MM.1S (cell line): ENCODE measurements around the gene CORO1C.

Experiments used
- DNase-seq: peaks from one replicate; pipeline ENCODE4 v3.0.0-alpha.2; 2015
- H2AFZ ChIP-seq: fragments of 300-600 bp; sonication (generic); 2 replicates; pipeline ENCODE4 v1.6.0; 2016; ENCODE audit warnings: antibody characterized with exemption, low read length
- H3F3A ChIP-seq: fragments of 300-600 bp; sonication (generic); 2 replicates; pipeline ENCODE4 v1.6.1; 2016; ENCODE audit warnings: mild to moderate bottlenecking, antibody characterized with exemption, low read length, moderate library complexity, mixed read lengths; ENCODE audit not compliant: insufficient read depth
- H3K27ac ChIP-seq: fragments of 300-600 bp; sonication (generic); 2 replicates; pipeline ENCODE4 v1.5.1; 2016; ENCODE audit warnings: mild to moderate bottlenecking, low read length
- H3K27me3 ChIP-seq: fragments of 300-600 bp; sonication (generic); replicated peaks from 2 replicates; pipeline ENCODE4 v1.6.0; 2016; ENCODE audit warnings: low read length; ENCODE audit not compliant: insufficient read depth
- H3K36me3 ChIP-seq: fragments of 300-600 bp; sonication (generic); replicated peaks from 2 replicates; pipeline ENCODE4 v1.6.1; 2016; ENCODE audit warnings: mild to moderate bottlenecking, low read length, mixed read lengths; ENCODE audit not compliant: insufficient read depth
- H3K4me1 ChIP-seq: fragments of 300-600 bp; sonication (generic); 2 replicates; pipeline ENCODE4 v1.6.1; 2016; ENCODE audit warnings: low read length, mixed read lengths
- H3K4me2 ChIP-seq: fragments of 300-600 bp; sonication (generic); 2 replicates; pipeline ENCODE4 v1.6.0; 2016; ENCODE audit warnings: low read depth, low read length
- H3K4me3 ChIP-seq: fragments of 300-600 bp; sonication (generic); 2 replicates; pipeline ENCODE4 v1.5.1; 2016; ENCODE audit warnings: low read length, mixed read lengths
- H3K79me2 ChIP-seq: fragments of 300-600 bp; sonication (generic); 2 replicates; pipeline ENCODE4 v1.6.1; 2016; ENCODE audit warnings: mixed run types, low read length, mixed read lengths
- H3K9ac ChIP-seq: fragments of 300-600 bp; sonication (generic); 2 replicates; pipeline ENCODE4 v1.6.1; 2016; ENCODE audit warnings: low read length, mixed read lengths
- H3K9me2 ChIP-seq: fragments of 300-600 bp; sonication (generic); replicated peaks from 2 replicates; pipeline ENCODE4 v1.6.1; 2016; ENCODE audit warnings: mild to moderate bottlenecking, low read length, mixed read lengths; ENCODE audit not compliant: insufficient read depth
- H3K9me3 ChIP-seq: fragments of 300-600 bp; sonication (generic); replicated peaks from 2 replicates; pipeline ENCODE4 v1.6.1; 2016; ENCODE audit warnings: mild to moderate bottlenecking, low read length, mixed read lengths; ENCODE audit not compliant: insufficient read depth
- H4K20me1 ChIP-seq: fragments of 300-600 bp; sonication (generic); 2 replicates; pipeline ENCODE4 v1.6.1; 2016; ENCODE audit warnings: mild to moderate bottlenecking, low read length, moderate library complexity, mixed read lengths; ENCODE audit not compliant: insufficient read depth
- EZH2 ChIP-seq: fragments of 300-600 bp; sonication (generic); optimal IDR thresholded peaks from 2 replicates; pipeline ENCODE3; 2017; ENCODE audit warnings: low read depth, mild to moderate bottlenecking, antibody characterized with exemption, low read length, mixed read lengths
- EZH2phosphoT487 ChIP-seq: fragments of 300-600 bp; sonication (generic); IDR thresholded peaks from 2 replicates; pipeline ENCODE4 v1.6.1; 2018; ENCODE audit warnings: antibody characterized with exemption, low read length
- TF ChIP-seq, protein P1 (sequence below): fragments of 300-600 bp; sonication (generic); IDR thresholded peaks from 2 replicates; pipeline ENCODE4 v1.5.1; 2016; ENCODE audit warnings: antibody characterized with exemption, low read length, mixed read lengths

The CORO1C gene

DNA sequence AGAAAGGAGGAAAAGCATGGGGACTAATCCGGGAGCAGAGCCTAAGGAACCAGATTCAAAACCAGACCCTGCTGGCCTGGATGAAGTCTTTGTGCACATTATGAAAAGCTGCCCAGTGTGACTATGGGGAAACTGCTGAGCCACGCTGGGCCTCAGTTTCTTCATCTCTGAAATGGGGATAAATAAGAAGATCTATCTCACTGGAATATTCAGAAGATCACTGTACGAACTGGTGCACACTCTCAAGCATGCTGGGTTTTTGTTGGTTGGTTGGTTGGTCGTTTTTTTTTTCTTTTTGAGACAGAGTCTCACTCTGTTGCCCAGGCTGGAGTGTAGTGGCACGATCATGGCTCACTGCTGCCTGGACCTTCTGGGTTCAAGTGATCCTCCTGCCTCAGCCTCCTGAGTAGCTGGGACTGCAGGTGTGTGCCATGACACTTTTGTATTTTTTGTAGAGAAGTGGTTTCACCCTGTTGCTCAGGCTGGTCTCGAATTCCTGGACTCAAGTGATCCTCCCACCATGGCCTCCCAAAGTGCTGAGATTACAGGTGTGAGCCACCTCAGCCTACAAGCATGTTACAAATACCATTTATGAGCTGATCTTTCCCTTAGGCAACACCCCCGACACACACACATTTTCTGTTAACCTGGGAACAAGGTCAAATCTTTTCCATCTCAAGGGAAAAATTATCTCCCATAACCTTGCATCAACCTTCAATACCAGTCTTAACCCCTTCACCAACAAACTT, 33.4 kb upstream of the CORO1C start:
- no peaks in the 10 kb centered on the region for H3K9me2 ChIP-seq
- no peaks in the 10 kb centered on the region for H4K20me1 ChIP-seq
- no peak for TF ChIP-seq EZH2
- no peak for TF ChIP-seq EZH2phosphoT487
- TF ChIP-seq, protein P1, sequence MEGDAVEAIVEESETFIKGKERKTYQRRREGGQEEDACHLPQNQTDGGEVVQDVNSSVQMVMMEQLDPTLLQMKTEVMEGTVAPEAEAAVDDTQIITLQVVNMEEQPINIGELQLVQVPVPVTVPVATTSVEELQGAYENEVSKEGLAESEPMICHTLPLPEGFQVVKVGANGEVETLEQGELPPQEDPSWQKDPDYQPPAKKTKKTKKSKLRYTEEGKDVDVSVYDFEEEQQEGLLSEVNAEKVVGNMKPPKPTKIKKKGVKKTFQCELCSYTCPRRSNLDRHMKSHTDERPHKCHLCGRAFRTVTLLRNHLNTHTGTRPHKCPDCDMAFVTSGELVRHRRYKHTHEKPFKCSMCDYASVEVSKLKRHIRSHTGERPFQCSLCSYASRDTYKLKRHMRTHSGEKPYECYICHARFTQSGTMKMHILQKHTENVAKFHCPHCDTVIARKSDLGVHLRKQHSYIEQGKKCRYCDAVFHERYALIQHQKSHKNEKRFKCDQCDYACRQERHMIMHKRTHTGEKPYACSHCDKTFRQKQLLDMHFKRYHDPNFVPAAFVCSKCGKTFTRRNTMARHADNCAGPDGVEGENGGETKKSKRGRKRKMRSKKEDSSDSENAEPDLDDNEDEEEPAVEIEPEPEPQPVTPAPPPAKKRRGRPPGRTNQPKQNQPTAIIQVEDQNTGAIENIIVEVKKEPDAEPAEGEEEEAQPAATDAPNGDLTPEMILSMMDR = no peak
- 0 out of 2 replicates have a peak, but pooled peaks cover 4% of the 10 kb centered on the region for H3F3A ChIP-seq
- H3K4me3 ChIP-seq = no peak overlapping the region
- H3K4me2 ChIP-seq = no peak overlapping the region
- H3K4me1 ChIP-seq = peaks cover 6% of the 10 kb centered on the region; the same call in 1 of the 2 replicates
- H3K27ac ChIP-seq = no peak overlapping the region
- H3K36me3 ChIP-seq = no peaks in the 10 kb centered on the region
- H3K27me3 ChIP-seq = no peaks in the 10 kb centered on the region
- H2AFZ ChIP-seq = no peak overlapping the region
- H3K79me2 ChIP-seq = no peaks in the 10 kb centered on the region
- no peak for DNase-seq
- no peaks in the 10 kb centered on the region for H3K9me3 ChIP-seq
- H3K9ac ChIP-seq = no peak overlapping the region

DNA sequence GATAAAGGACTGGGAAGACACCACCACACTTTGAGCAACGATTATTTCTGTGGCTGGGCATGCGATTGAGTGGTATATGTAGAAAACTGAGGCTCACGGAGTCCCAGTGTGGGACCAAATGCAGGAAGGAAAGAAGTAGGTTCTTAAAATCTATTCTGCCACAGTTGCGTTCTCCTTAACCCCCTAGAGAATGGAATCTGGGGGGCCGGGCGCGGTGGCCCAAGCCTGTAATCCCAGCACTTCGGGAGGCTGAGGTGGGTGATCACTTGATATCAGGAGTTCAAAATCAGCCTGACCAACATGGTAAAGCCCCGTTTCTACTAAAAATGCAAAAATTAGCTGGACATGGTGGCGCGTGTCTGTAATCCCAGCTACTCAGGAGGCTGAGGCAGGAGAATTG, 29.9 kb upstream of the CORO1C start:
- H3F3A ChIP-seq = no peaks in the 10 kb centered on the region
- no peak for DNase-seq
- no peak overlapping the region for H3K9ac ChIP-seq
- no peaks in the 10 kb centered on the region for H3K4me1 ChIP-seq
- TF ChIP-seq EZH2phosphoT487 = no peak
- TF ChIP-seq EZH2 = no peak
- TF ChIP-seq, protein P1 = no peak
- no peak overlapping the region for H3K27ac ChIP-seq
- H4K20me1 ChIP-seq = no peaks in the 10 kb centered on the region
- no peaks in the 10 kb centered on the region for H3K79me2 ChIP-seq
- H3K9me3 ChIP-seq = no peaks in the 10 kb centered on the region
- no peaks in the 10 kb centered on the region for H3K9me2 ChIP-seq
- no peak overlapping the region for H3K4me3 ChIP-seq
- H3K36me3 ChIP-seq = no peaks in the 10 kb centered on the region
- no peak overlapping the region for H3K4me2 ChIP-seq
- no peak overlapping the region for H2AFZ ChIP-seq
- no peaks in the 10 kb centered on the region for H3K27me3 ChIP-seq

DNA sequence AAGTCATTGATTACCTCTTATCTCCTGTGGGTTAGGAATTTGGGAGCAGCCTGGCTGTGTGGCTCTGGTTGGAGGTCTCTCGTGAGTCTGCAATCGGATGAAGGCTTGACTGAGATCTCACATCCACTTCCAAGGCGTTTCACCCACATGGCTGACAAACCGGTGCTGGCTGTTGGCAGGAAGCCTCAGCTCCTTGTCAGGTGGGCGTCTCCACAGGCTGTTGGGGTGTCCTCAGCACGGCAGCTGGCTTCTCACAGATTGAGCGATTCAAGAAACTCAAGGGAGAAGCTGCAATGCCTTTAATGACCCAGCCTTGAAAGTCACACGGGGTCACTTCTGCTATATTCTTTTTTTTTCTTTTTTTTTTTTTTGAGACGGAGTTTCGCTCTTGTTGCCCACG, 28.6 kb upstream of the CORO1C start:
- H3K9ac ChIP-seq = no peak overlapping the region
- no peak overlapping the region for H3K4me2 ChIP-seq
- H3K79me2 ChIP-seq = no peaks in the 10 kb centered on the region
- no peak overlapping the region for H2AFZ ChIP-seq
- no peak for TF ChIP-seq EZH2
- H3K9me3 ChIP-seq = no peaks in the 10 kb centered on the region
- no peak overlapping the region for H3K4me3 ChIP-seq
- no peak overlapping the region for H3K27ac ChIP-seq
- DNase-seq = no peak
- no peaks in the 10 kb centered on the region for H3F3A ChIP-seq
- H4K20me1 ChIP-seq = no peaks in the 10 kb centered on the region
- H3K4me1 ChIP-seq = no peaks in the 10 kb centered on the region
- H3K27me3 ChIP-seq = no peaks in the 10 kb centered on the region
- H3K36me3 ChIP-seq = no peaks in the 10 kb centered on the region
- no peaks in the 10 kb centered on the region for H3K9me2 ChIP-seq

DNA sequence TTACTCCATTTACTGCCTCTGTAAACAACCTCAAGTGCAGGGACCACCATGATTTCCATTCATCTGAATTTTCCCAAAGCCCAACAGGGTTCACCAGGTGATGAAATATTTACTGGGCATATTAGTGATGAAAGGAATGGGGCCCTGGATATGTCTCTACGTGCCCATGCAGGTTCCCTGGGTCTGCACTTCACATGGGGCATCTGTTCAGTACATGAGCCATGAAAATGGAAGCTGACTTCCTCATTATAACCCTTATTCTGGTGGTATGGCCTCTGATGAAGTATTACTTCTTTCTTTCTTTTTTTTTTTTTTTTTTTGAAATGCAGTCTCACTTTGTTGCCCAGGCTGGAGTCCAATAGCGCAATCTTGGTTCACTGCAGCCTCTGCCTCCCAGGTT, 26.5 kb upstream of the CORO1C start:
- Histone ChIP-seq H3K27me3 (no peaks in the 10 kb centered on the region), H3K79me2 (no peaks in the 10 kb centered on the region)
- DNase-seq = no peak

More for the DNA sequence above, 26.5 kb upstream of the CORO1C start:
- Histone ChIP-seq H3K4me2 (no peak overlapping the region), H2AFZ (no peak overlapping the region), H3K9ac (no peak overlapping the region), H3K27ac (no peak overlapping the region), H3K9me2 (no peaks in the 10 kb centered on the region), H3K4me3 (no peak overlapping the region), H3K4me1 (no peaks in the 10 kb centered on the region), H3F3A (no peaks in the 10 kb centered on the region), H3K36me3 (no peaks in the 10 kb centered on the region), H3K9me3 (no peaks in the 10 kb centered on the region), H4K20me1 (no peaks in the 10 kb centered on the region)
- TF ChIP-seq, protein P1 = no peak
- TF ChIP-seq EZH2phosphoT487 (no peak), EZH2 (no peak)
